ENCODE measurements around the gene SPDYA. TPM values are rescaled to one million over a fixed set of nuclear protein-coding genes. Genes with fewer than 3 reads are reported as not detected.

SPDYA gene
- total and polyA plus RNA-seq, 2 of the 4 experiments (the other 2 are of a cell fraction): not detected

DNA sequence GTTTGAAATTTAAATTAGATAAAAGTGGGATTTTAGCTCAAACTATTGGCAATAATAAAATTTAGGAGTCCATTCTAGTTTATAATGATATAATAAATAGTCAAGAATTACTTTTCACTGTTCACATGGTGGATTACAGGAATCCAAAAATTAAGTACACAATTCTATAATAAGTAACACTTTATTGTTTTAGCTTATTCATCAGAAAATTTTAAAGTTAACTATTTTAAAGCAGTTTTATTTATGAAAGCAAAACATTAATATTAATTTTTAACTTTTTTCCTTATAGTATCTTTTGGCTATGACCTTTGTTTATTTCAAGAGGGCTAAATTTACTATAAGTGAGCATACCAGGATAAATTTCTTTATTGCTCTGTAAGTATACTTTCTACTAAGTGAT is 11.4 kb downstream of the SPDYA start:
- Histone ChIP-seq H2BK20ac (ENCODE audit: low read depth, low read length) (no peak overlapping the region), H4K5ac (ENCODE audit: low read depth, low read length) (no peak overlapping the region), H3K4me1 (ENCODE audit: control insufficient read depth, insufficient read depth, low read length) (no peaks in the 10 kb centered on the region), H3K56ac (ENCODE audit: extremely low read depth, insufficient read depth, low read length) (no peak overlapping the region), H3K23ac (ENCODE audit: low read depth, low read length) (no peak overlapping the region), H2AFZ (replicated peaks; ENCODE audit: low read length, poor library complexity) (no peak overlapping the region), H3K4me3 (ENCODE audit: insufficient read depth, low read depth, low read length) (no peak overlapping the region), H3K36me3 (ENCODE audit: control insufficient read depth, insufficient read depth, low read length) (no peaks in the 10 kb centered on the region), H2BK120ac (ENCODE audit: low read depth, low read length) (no peak overlapping the region), H3K27ac (ENCODE audit: insufficient read depth, low read length) (no peak overlapping the region), H2AK9ac (replicated peaks; ENCODE audit: low read depth, low read length, poor library complexity) (no peak overlapping the region), H3K18ac (ENCODE audit: low read depth, low read length) (no peak overlapping the region), H2BK5ac (ENCODE audit: low read depth, low read length, poor library complexity, severe bottlenecking) (no peak overlapping the region), H3K27me3 (ENCODE audit: control insufficient read depth, insufficient read depth, low read length) (no peaks in the 10 kb centered on the region), H3K4me2 (ENCODE audit: low read depth, low read length) (no peak overlapping the region), H3K9me1 (ENCODE audit: insufficient read depth, low read length) (no peaks in the 10 kb centered on the region), H3K14ac (replicated peaks; ENCODE audit: low read depth, low read length) (no peak overlapping the region), H4K20me1 (ENCODE audit: insufficient read depth, low read length) (no peaks in the 10 kb centered on the region), H3K79me1 (ENCODE audit: low read depth in 1 of 2, low read length in 2 of 2) (no peaks in the 10 kb centered on the region), H4K8ac (ENCODE audit: low read depth in 2 of 2, low read length in 2 of 2) (no peak overlapping the region), H2BK15ac (ENCODE audit: low read depth, low read length) (no peak overlapping the region), H4K91ac (ENCODE audit: insufficient read depth, low read depth, low read length) (no peak overlapping the region), H3K4ac (ENCODE audit: low read depth, low read length) (no peak overlapping the region), H3K9ac (ENCODE audit: low read depth, low read length) (no peak overlapping the region), H2AK5ac (ENCODE audit: low read depth, low read length) (no peak overlapping the region), H3K9me3 (ENCODE audit: control insufficient read depth, insufficient read depth, low read length) (no peaks in the 10 kb centered on the region)
- ATAC-seq (ENCODE audit: low read depth) (no peak), DNase-seq (no peak)
- no peak for TF ChIP-seq FOS (IDR thresholded peaks at IDR 0.05; ENCODE audit: low read depth, low read length)
- no peak for TF ChIP-seq NFE2L2 (IDR thresholded peaks at IDR 0.05; ENCODE audit: low read depth, low read length)
- no peak for TF ChIP-seq MAFK (IDR thresholded peaks at IDR 0.05; ENCODE audit: low read depth, low read length)
- no peak for TF ChIP-seq POLR2A (IDR thresholded peaks at IDR 0.05; ENCODE audit: low read depth, low read length)
- intact Hi-C loops (cut with micrococcal nuclease): loop anchor here (5.0 kb wide), 2 partner anchors 105 to 375 kb away; no protein-coding TSS in a partner anchor
- dilution Hi-C loops (cut with HindIII; ENCODE audit: low sequenced_read_pairs, unreplicated experiment): no loop called here
- POLR2A ChIA-PET (ENCODE audit: unreplicated experiment): no interaction called here
- CTCF ChIA-PET: no interaction called here
- no TSS peak for BruUV-seq (replicated peaks)
- in situ Hi-C loops (cut with MboI; ENCODE audit: low sequenced_read_pairs): no loop called here
